Measurements from ENCODE around the gene SH2B2.

SH2B2 gene

GRCh38 chr7:102266541-102266940 lies 20.1 kb upstream of the SH2B2 start:
- no peak for DNase-seq (ENCODE audit: low spot score)

GRCh38 chr7:102268635-102269034 lies 18.0 kb upstream of the SH2B2 start:
- no peak for DNase-seq (ENCODE audit: low spot score)

- no peak for DNase-seq (ENCODE audit: low spot score)
Measured at GRCh38 chr7:102270178-102270887, 16.3 kb upstream of the SH2B2 start.

GRCh38 chr7:102271158-102271798 lies 15.4 kb upstream of the SH2B2 start:
- no peak for DNase-seq (ENCODE audit: low spot score)

- DNase-seq (ENCODE audit: low spot score), result peak; percentile 80
Measured at GRCh38 chr7:102272075-102272916, 14.4 kb upstream of the SH2B2 start.

- no peak for DNase-seq (ENCODE audit: low spot score)
Measured at GRCh38 chr7:102272917-102273748, 13.5 kb upstream of the SH2B2 start.

- peak; percentile 82 for DNase-seq (ENCODE audit: low spot score)
Measured at GRCh38 chr7:102273749-102274712, 12.6 kb upstream of the SH2B2 start.

GRCh38 chr7:102275123-102275703 lies 11.5 kb upstream of the SH2B2 start:
- no peak for DNase-seq (ENCODE audit: low spot score)

GRCh38 chr7:102277901-102278300 lies 8.8 kb upstream of the SH2B2 start:
- DNase-seq (ENCODE audit: low spot score), result no peak

GRCh38 chr7:102279537-102280400 lies 6.9 kb upstream of the SH2B2 start:
- peak; percentile 57 for DNase-seq (ENCODE audit: low spot score)

- no peak for DNase-seq (ENCODE audit: low spot score)
Measured at GRCh38 chr7:102280521-102280920, 6.1 kb upstream of the SH2B2 start.

- no peak for DNase-seq (ENCODE audit: low spot score)
Measured at GRCh38 chr7:102281785-102282184, 4.9 kb upstream of the SH2B2 start.

- DNase-seq (ENCODE audit: low spot score), result no peak
Measured at GRCh38 chr7:102282465-102283362, 4.0 kb upstream of the SH2B2 start.

GRCh38 chr7:102283477-102284189 lies 3.0 kb upstream of the SH2B2 start:
- no peak for DNase-seq (ENCODE audit: low spot score)

GRCh38 chr7:102284399-102284798 lies 2.3 kb upstream of the SH2B2 start:
- DNase-seq (ENCODE audit: low spot score), result no peak

GRCh38 chr7:102284891-102285539 lies 1.7 kb upstream of the SH2B2 start:
- DNase-seq (ENCODE audit: low spot score), result no peak

GRCh38 chr7:102285540-102286236 lies 980 bp upstream of the SH2B2 start:
- no peak for DNase-seq (ENCODE audit: low spot score)

All from kidney tubule cell (primary cell).